Measurements from ENCODE around the gene EFCAB5. TPM values are rescaled to one million over a fixed set of nuclear protein-coding genes. Genes with fewer than 3 reads are reported as not detected.

EFCAB5 gene
- total and polyA plus RNA-seq, 2 of the 13 experiments (the other 11 are each of a cell fraction or from before 2014, with no cell fraction given), result 0.15 TPM; not detected in 1

DNA sequence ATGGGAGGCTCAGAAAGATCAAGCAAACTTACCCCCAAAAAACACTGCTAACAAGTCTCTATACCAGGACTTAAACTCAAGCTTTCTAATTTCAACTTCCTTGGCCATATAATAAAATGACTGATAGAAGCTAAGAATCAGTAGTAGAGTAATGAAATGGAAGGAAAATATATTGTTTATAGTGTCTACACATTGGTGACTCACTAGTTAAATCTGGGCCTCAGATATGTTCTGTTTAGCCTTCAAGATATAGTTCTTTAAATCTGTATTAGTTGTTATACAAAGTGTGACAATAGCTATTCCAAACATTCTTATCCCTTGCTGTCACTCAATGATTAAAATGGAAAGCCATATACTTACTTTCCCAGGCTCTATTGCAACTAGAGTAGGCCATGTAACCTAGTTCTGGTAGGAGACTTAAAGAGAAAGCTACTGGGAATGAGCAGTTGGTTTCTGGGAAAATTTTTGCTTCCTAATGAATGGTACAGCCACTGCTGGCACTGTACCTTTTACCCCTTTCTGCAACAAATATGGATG lies 29.7 kb upstream of the EFCAB5 start (continued):
- TF ChIP-seq RXRB (CRISPR knock-in tag; IDR thresholded peaks at IDR 0.05; ENCODE audit: borderline replicate concordance), result no peak
- no peak for TF ChIP-seq YY1 (IDR thresholded peaks at IDR 0.05; ENCODE audit: insufficient read depth, insufficient replicate concordance, low read depth, low read length)
- no peak for TF ChIP-seq ZNF883 (CRISPR knock-in tag; IDR thresholded peaks at IDR 0.05; ENCODE audit: not compliant biosample characterization)
- no peak for TF ChIP-seq KDM1A (CRISPR knock-in tag; IDR thresholded peaks at IDR 0.05)
- no peak for TF ChIP-seq ZNF709 (CRISPR knock-in tag; IDR thresholded peaks at IDR 0.05)
- TF ChIP-seq, protein P1, sequence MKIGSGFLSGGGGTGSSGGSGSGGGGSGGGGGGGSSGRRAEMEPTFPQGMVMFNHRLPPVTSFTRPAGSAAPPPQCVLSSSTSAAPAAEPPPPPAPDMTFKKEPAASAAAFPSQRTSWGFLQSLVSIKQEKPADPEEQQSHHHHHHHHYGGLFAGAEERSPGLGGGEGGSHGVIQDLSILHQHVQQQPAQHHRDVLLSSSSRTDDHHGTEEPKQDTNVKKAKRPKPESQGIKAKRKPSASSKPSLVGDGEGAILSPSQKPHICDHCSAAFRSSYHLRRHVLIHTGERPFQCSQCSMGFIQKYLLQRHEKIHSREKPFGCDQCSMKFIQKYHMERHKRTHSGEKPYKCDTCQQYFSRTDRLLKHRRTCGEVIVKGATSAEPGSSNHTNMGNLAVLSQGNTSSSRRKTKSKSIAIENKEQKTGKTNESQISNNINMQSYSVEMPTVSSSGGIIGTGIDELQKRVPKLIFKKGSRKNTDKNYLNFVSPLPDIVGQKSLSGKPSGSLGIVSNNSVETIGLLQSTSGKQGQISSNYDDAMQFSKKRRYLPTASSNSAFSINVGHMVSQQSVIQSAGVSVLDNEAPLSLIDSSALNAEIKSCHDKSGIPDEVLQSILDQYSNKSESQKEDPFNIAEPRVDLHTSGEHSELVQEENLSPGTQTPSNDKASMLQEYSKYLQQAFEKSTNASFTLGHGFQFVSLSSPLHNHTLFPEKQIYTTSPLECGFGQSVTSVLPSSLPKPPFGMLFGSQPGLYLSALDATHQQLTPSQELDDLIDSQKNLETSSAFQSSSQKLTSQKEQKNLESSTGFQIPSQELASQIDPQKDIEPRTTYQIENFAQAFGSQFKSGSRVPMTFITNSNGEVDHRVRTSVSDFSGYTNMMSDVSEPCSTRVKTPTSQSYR (CRISPR knock-in tag; IDR thresholded peaks at IDR 0.05; ENCODE audit: borderline replicate concordance), result no peak
- no peak for TF ChIP-seq PTBP1 (IDR thresholded peaks at IDR 0.05; ENCODE audit: low read depth, low read length, poor library complexity, severe bottlenecking)
- TF ChIP-seq SOX6 (IDR thresholded peaks at IDR 0.05), result no peak
- no peak for TF ChIP-seq SOX6 (CRISPR knock-in tag; IDR thresholded peaks at IDR 0.05)
- no peak for TF ChIP-seq BHLHE40 (IDR thresholded peaks at IDR 0.05; ENCODE audit: low read length)

DNA sequence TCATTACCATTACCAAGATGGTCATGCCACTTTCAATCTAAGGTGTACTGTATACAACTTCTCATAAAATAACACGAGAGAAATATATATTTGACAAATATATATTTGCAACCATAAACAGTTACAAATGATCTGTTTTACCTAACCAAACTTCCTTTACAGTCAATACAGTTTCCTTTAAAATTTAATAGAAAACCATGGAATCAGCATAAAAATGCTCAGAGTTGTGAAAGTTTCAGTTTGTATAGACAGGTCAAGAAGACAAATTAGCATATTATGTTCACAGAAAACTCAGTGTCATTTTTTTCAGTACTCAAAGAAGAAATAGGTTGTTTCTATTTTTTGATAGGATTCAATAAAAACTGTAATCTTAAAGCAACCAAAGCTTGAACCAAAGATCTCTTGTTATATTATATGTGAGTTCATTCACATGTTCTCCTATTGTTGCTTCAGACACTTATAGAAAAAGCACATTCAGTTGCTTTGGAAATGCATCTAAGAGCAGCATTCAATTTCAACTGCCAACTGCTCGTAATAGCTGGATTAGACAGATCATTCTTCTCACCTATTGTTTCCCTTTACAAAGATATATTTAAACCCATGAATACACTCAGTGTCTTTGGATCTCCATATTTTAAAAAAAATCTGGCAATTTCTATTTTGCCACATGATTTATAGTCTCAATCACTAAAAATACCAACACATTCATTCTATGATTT lies 26.5 kb upstream of the EFCAB5 start:
- Histone ChIP-seq H3K36me3 (replicated peaks in 1 of 2; ENCODE audit: control insufficient read depth in 1 of 2, insufficient read depth in 2 of 2, low read length in 2 of 2) (no peaks in the 10 kb centered on the region), H3K4me3 (replicated peaks in 1 of 3; ENCODE audit: insufficient read depth in 1 of 3, low read depth in 2 of 3, low read length in 3 of 3) (no peak overlapping the region), H3K9ac (ENCODE audit: insufficient read depth, low read depth, low read length) (no peak overlapping the region), H2AFZ (ENCODE audit: low read length) (no peak overlapping the region), H4K20me1 (ENCODE audit: insufficient read depth, low read length) (no peaks in the 10 kb centered on the region), H3K27ac (ENCODE audit: extremely low read length, insufficient read depth, low read length) (no peak overlapping the region), H3K27me3 (ENCODE audit: control insufficient read depth in 1 of 2, insufficient read depth in 2 of 2, low read length in 2 of 2) (no peaks in the 10 kb centered on the region), H3K4me2 (ENCODE audit: low read depth, low read length) (no peak overlapping the region), H3K4me1 (ENCODE audit: insufficient read depth, low read length) (no peaks in the 10 kb centered on the region), H3K9me3 (ENCODE audit: low read length) (no peaks in the 10 kb centered on the region), H3K79me2 (ENCODE audit: insufficient read depth, low read length) (peaks cover 5% of the 10 kb centered on the region)
- intact Hi-C loops (cut with micrococcal nuclease; ENCODE audit: unreplicated experiment) (no loop called here), in situ Hi-C loops (cut with HindIII; ENCODE audit: extremely low pct_ligation_motif_present, low pct_unique_long_range_greater_than_20kb) (no loop called here)
- POLR2A ChIA-PET, result no interaction called here
- FAIRE-seq (no peak), DNase-seq (ENCODE audit: low spot score) (no peak), ATAC-seq (no peak)
- TF ChIP-seq ZNF274 (CRISPR knock-in tag; IDR thresholded peaks at IDR 0.05) (no peak), CHD2 (IDR thresholded peaks at IDR 0.05; ENCODE audit: low read depth, low read length) (no peak), MAFK (conservative IDR thresholded peaks at IDR 0.05 in 1 of 2, IDR thresholded peaks at IDR 0.05 in 1 of 2; ENCODE audit: low read length in 2 of 2) (peak in 1 of 2 experiments; percentile 29; a peak in 2 of 4 replicates)
- no TSS peak for BruUV-seq (replicated peaks)
- 89% methylated on average over 2 of the region's 2 CpGs for WGBS (ENCODE audit: low lambda C conversion rate)
- CTCF ChIA-PET (ENCODE audit: low intra/inter-chr PET ratio, low total read pairs), result no interaction called here
